Measurements from ENCODE around the gene RAP1A. TPM values are rescaled to one million over a fixed set of nuclear protein-coding genes. Genes with fewer than 3 reads are reported as not detected.

The RAP1A gene
- total RNA-seq, 1 experiment from 2014 or later, result 33.2 TPM

DNA sequence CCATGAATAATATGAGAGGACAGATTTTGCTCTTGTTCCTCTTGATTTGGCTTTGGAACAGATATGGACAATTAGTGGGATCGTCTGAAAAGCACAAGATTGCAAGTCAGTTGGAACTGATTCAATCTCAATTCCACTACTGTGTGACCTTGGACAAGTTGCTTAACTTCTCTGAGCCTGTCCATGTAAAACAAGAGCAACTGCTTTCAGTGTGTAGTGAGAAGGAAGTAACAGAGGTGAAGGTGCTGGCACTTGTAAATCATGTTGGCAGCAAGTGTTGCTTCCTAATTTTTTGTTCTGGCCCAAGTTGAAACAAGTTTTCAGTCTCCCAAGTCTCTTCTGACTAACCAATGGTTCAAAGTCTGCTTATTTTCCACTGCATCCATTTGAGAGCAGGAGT is 104.3 kb downstream of the RAP1A start:
- Mint-ChIP-seq H3K27me3 (ENCODE audit: unreplicated experiment) (peaks cover 42% of the 10 kb centered on the region), H3K4me3 (ENCODE audit: low read depth, unreplicated experiment) (no peak overlapping the region), H3K9me3 (ENCODE audit: low read depth, unreplicated experiment) (no peaks in the 10 kb centered on the region), H3K36me3 (ENCODE audit: insufficient read depth, unreplicated experiment) (no peaks in the 10 kb centered on the region), H3K27ac (ENCODE audit: unreplicated experiment) (no peak overlapping the region), H3K4me1 (ENCODE audit: low read depth, unreplicated experiment) (peaks cover 11% of the 10 kb centered on the region)
- no peak for DNase-seq
- TF ChIP-seq, protein P1, sequence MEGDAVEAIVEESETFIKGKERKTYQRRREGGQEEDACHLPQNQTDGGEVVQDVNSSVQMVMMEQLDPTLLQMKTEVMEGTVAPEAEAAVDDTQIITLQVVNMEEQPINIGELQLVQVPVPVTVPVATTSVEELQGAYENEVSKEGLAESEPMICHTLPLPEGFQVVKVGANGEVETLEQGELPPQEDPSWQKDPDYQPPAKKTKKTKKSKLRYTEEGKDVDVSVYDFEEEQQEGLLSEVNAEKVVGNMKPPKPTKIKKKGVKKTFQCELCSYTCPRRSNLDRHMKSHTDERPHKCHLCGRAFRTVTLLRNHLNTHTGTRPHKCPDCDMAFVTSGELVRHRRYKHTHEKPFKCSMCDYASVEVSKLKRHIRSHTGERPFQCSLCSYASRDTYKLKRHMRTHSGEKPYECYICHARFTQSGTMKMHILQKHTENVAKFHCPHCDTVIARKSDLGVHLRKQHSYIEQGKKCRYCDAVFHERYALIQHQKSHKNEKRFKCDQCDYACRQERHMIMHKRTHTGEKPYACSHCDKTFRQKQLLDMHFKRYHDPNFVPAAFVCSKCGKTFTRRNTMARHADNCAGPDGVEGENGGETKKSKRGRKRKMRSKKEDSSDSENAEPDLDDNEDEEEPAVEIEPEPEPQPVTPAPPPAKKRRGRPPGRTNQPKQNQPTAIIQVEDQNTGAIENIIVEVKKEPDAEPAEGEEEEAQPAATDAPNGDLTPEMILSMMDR (IDR thresholded peaks at IDR 0.05; ENCODE audit: unreplicated experiment), result no peak
- no TSS peak for BruUV-seq (replicated peaks)
- CTCF ChIA-PET, result no interaction called here
- intact Hi-C loops (cut with micrococcal nuclease; ENCODE audit: unreplicated experiment), result no loop called here

DNA sequence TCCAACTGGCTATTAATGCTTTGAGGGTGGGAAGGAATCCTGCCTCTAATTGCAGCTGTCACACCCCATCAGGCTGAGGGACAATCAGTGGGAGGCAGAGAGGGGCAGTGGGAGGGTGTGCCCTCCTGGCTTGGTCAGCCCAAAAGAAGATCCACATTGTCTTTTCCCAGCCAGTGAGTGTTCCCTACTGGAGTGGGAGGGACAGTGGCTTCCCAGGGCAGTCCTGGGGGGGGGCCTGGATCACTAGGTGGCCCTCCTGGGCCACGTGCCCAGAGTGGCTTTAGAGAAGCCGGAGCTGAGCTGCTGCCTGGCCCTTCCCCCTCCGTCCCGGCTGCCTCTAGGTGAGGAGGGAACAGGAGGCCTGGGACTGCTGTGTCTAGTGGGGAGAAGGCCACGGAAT is 105.6 kb downstream of the RAP1A start:
- H3K4me1 Mint-ChIP-seq (ENCODE audit: low read depth, unreplicated experiment), result peaks cover 10% of the 10 kb centered on the region
- H3K9me3 Mint-ChIP-seq (ENCODE audit: low read depth, unreplicated experiment), result no peaks in the 10 kb centered on the region
- H3K27ac Mint-ChIP-seq (ENCODE audit: unreplicated experiment), result no peak overlapping the region
- no peak overlapping the region for H3K4me3 Mint-ChIP-seq (ENCODE audit: low read depth, unreplicated experiment)
- no peak for DNase-seq
- H3K27me3 Mint-ChIP-seq (ENCODE audit: unreplicated experiment), result peaks cover 40% of the 10 kb centered on the region
- CTCF ChIA-PET, result no interaction called here
- BruUV-seq (replicated peaks), result no TSS peak
- TF ChIP-seq, protein P1 (IDR thresholded peaks at IDR 0.05; ENCODE audit: unreplicated experiment), result no peak
- intact Hi-C loops (cut with micrococcal nuclease; ENCODE audit: unreplicated experiment), result no loop called here
- no peaks in the 10 kb centered on the region for H3K36me3 Mint-ChIP-seq (ENCODE audit: insufficient read depth, unreplicated experiment)

DNA sequence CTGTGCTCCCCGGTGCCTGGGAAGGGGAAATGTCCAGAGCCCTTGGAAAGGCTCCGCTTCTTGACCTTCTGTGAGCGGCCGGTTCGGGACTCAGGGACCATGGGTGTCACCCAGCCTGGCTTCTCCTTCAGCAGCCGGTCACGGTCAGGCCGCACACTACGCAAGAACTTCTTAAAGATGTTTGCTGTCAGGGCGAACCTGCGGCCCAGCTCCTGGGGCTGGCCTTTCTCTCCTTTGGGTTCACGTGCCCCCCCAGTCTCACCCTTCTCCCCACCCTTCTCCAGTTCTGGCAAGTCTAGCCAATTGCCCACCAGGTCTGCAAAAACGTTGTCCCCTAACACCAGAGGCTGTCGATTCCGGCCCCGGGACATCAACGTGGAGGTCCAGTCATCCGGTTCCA is 107.5 kb downstream of the RAP1A start:
- intact Hi-C loops (cut with micrococcal nuclease; ENCODE audit: unreplicated experiment), result no loop called here
- H3K4me3 Mint-ChIP-seq (ENCODE audit: low read depth, unreplicated experiment), result no peak overlapping the region
- H3K4me1 Mint-ChIP-seq (ENCODE audit: low read depth, unreplicated experiment), result no peaks in the 10 kb centered on the region
- no peaks in the 10 kb centered on the region for H3K36me3 Mint-ChIP-seq (ENCODE audit: insufficient read depth, unreplicated experiment)
- no TSS peak for BruUV-seq (replicated peaks)
- DNase-seq, result no peak
- CTCF ChIA-PET, result no interaction called here
- H3K9me3 Mint-ChIP-seq (ENCODE audit: low read depth, unreplicated experiment), result no peaks in the 10 kb centered on the region
- H3K27me3 Mint-ChIP-seq (ENCODE audit: unreplicated experiment), result peaks cover 24% of the 10 kb centered on the region
- TF ChIP-seq, protein P1 (IDR thresholded peaks at IDR 0.05; ENCODE audit: unreplicated experiment), result no peak
- no peak overlapping the region for H3K27ac Mint-ChIP-seq (ENCODE audit: unreplicated experiment)

DNA sequence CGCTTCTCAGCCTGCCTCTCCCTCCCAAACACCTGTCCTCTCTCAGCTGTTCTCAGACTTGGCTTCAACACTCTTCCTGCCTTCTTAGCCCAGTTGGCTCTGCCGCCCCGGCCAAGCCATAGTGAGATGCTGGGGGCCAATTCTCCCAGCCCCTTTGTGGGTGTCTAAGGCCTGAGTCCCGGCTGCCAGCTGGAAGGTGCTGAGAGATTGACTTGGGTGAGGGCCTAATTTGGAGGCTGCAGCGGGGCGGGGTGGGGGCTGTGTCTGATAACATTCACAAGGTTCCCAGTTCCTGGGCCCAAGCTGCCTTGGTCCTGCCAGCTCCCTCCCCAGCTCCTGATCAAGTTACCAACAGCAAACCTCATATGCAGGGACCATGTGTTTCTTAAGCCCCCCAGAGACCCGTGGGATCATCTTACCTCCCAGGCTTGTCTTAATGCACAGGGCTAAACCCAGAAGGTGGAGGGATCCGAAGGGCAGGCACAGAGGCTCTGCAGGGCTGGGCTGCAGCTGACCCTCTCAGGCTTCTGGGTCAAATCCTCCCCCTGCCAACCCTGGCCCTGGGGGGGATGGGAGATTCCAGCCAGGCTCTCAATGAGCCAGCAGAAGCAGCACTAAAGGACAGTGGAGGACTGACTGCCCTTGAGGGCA is 109.8 kb downstream of the RAP1A start:
- TF ChIP-seq, protein P1 (IDR thresholded peaks at IDR 0.05; ENCODE audit: unreplicated experiment), result no peak
- CTCF ChIA-PET, result interaction anchor here (0.7 kb wide), 1 partner anchor 55 kb away, joined by 3 read pairs; no protein-coding TSS in a partner anchor
- no peak for DNase-seq
- Mint-ChIP-seq H3K27ac (ENCODE audit: unreplicated experiment) (no peak overlapping the region), H3K4me1 (ENCODE audit: low read depth, unreplicated experiment) (no peaks in the 10 kb centered on the region), H3K4me3 (ENCODE audit: low read depth, unreplicated experiment) (no peak overlapping the region), H3K9me3 (ENCODE audit: low read depth, unreplicated experiment) (no peaks in the 10 kb centered on the region), H3K36me3 (ENCODE audit: insufficient read depth, unreplicated experiment) (no peaks in the 10 kb centered on the region), H3K27me3 (ENCODE audit: unreplicated experiment) (peaks cover 24% of the 10 kb centered on the region)
- intact Hi-C loops (cut with micrococcal nuclease; ENCODE audit: unreplicated experiment), result no loop called here
- no TSS peak for BruUV-seq (replicated peaks)
